Endothelial cell of umbilical vein (primary cell): ENCODE results near the gene CHST15. TPM values are rescaled to one million over a fixed set of nuclear protein-coding genes. Genes with fewer than 3 reads are reported as not detected.

Source experiments
- Bru-seq: library from RNA; stranded (reverse); fragments of 400-500 nt; gene quantifications from one replicate; lab custom pipeline; 2021; lab: Mats Ljungman, UMichigan
- BruChase-seq, 2 experiments: library from RNA; stranded (reverse); fragments of 400-500 nt; gene quantifications; one replicate each; lab custom pipeline; 2021; lab: Mats Ljungman, UMichigan
- BruUV-seq: library from RNA; stranded (reverse); fragments of 400-500 nt; replicated peaks from 2 replicates; lab custom pipeline; 2021; lab: Mats Ljungman, UMichigan
- CTCF ChIA-PET: fragments of 300-600, 350-600 bp; sonication (Branson Sonifier 250); formaldehyde crosslinking; loops from one replicate; lab custom pipeline; 2021; ENCODE audit warnings: antibody characterized with exemption, inconsistent platforms; lab: Charles Lee
- POLR2A ChIA-PET: fragments of 300-600, 350-600 bp; sonication (Branson Sonifier 250); formaldehyde crosslinking; loops from one replicate; lab custom pipeline; 2021; ENCODE audit warnings: antibody characterized with exemption, inconsistent platforms; lab: Charles Lee
- DNase-seq: peaks from one replicate; pipeline ENCODE4 v3.0.0-alpha.2; 2011; ENCODE audit warnings: low read depth, low spot score
- FAIRE-seq: peaks from 2 replicates; lab custom pipeline; 2011; peaks lifted over from hg19 to GRCh38; lab: Jason Lieb, UNC
- H2AFZ ChIP-seq: 2 replicates; pipeline ENCODE4 v1.6.0; 2012; ENCODE audit warnings: low read depth, low read length, control low read depth, inconsistent platforms
- H3K27ac ChIP-seq: 2 replicates; pipeline ENCODE4 v1.5.1; 2011; ENCODE audit warnings: low read depth, mild to moderate bottlenecking, control low read depth, low read length, moderate library complexity; ENCODE audit not compliant: insufficient read depth
- H3K27me3 ChIP-seq, 2 experiments: 2 replicates each; pipeline versions ENCODE4 v1.6.0 to v1.6.1; 2011; ENCODE audit warnings: low read length in 2 of 2, mixed read lengths in 1 of 2; ENCODE audit not compliant: control insufficient read depth in 2 of 2, insufficient read depth in 2 of 2
- H3K36me3 ChIP-seq, 2 experiments: 2 replicates in 1 of 2; 3 replicates in 1 of 2; pipeline ENCODE4 v1.5.1; 2011; ENCODE audit warnings: low read length in 2 of 2, mild to moderate bottlenecking in 1 of 2, moderate library complexity in 1 of 2; ENCODE audit not compliant: control insufficient read depth in 2 of 2, insufficient read depth in 2 of 2; ENCODE audit errors: extremely low read depth in 1 of 2
- H3K4me1 ChIP-seq: 3 replicates; pipeline ENCODE4 v1.5.1; 2011; ENCODE audit warnings: mild to moderate bottlenecking, low read length; ENCODE audit not compliant: control insufficient read depth, insufficient read depth; ENCODE audit errors: extremely low read depth
- H3K4me2 ChIP-seq: 2 replicates; pipeline ENCODE4 v1.6.1; 2011; ENCODE audit warnings: low read length, control low read depth, mixed read lengths; ENCODE audit not compliant: insufficient read depth
- H3K4me3 ChIP-seq, 3 experiments: fragments of 200-600 bp in 1 of 3; sonication (generic), shearing (Covaris generic) in 1 of 3; replicated peaks in 1 of 3; 2 replicates each; pipeline ENCODE4 v1.5.1; 2011 to 2016; ENCODE audit warnings: control low read depth in 3 of 3, low read length in 3 of 3, mild to moderate bottlenecking in 2 of 3, inconsistent platforms in 1 of 3, low read depth in 1 of 3, moderate library complexity in 1 of 3; ENCODE audit not compliant: insufficient read depth in 1 of 3
- H3K79me2 ChIP-seq: 2 replicates; pipeline ENCODE4 v1.6.0; 2012; ENCODE audit warnings: low read length, inconsistent platforms; ENCODE audit not compliant: control insufficient read depth, insufficient read depth
- H3K9ac ChIP-seq: replicated peaks from 2 replicates; pipeline ENCODE3; 2011; ENCODE audit warnings: low read length, control low read depth; ENCODE audit not compliant: insufficient read depth; ENCODE audit errors: extremely low read depth
- H3K9me1 ChIP-seq: replicated peaks from 3 replicates; pipeline ENCODE4 v1.6.0; 2011; ENCODE audit warnings: mild to moderate bottlenecking, low read length; ENCODE audit not compliant: control insufficient read depth, insufficient read depth; ENCODE audit errors: extremely low read depth
- H3K9me3 ChIP-seq: replicated peaks from 2 replicates; pipeline ENCODE4 v1.5.1; 2012; ENCODE audit warnings: low read length, inconsistent platforms; ENCODE audit not compliant: control insufficient read depth, insufficient read depth
- H4K20me1 ChIP-seq: replicated peaks from 2 replicates; pipeline ENCODE3; 2011; ENCODE audit warnings: mild to moderate bottlenecking, low read length; ENCODE audit not compliant: control insufficient read depth, insufficient read depth; ENCODE audit errors: extremely low read depth
- CTCF ChIP-seq, 2 donors: IDR thresholded peaks; 1 replicate in 1 of 2; 2 replicates in 1 of 2; pipeline ENCODE4 v1.5.1; 2011; ENCODE audit warnings: low read length in 2 of 2, mild to moderate bottlenecking in 2 of 2, moderate library complexity in 2 of 2, control low read depth in 1 of 2, inconsistent platforms in 1 of 2, low read depth in 1 of 2; ENCODE audit not compliant: insufficient read depth in 1 of 2; ENCODE audit errors: extremely low read depth in 1 of 2
- EZH2 ChIP-seq: IDR thresholded peaks from 2 replicates; pipeline ENCODE4 v1.6.1; 2012; ENCODE audit warnings: borderline replicate concordance, low read depth, mild to moderate bottlenecking, moderate library complexity, low read length, inconsistent platforms; ENCODE audit not compliant: severe bottlenecking
- FOS ChIP-seq: IDR thresholded peaks from 2 replicates; pipeline ENCODE4 v1.6.1; 2011; ENCODE audit warnings: mild to moderate bottlenecking, low read length, moderate library complexity, borderline replicate concordance; ENCODE audit not compliant: insufficient read depth
- GATA2 ChIP-seq: IDR thresholded peaks from 2 replicates; pipeline ENCODE4 v1.7.0; 2011; ENCODE audit warnings: low read depth, mild to moderate bottlenecking, moderate library complexity, mixed read lengths, low read length; ENCODE audit not compliant: insufficient read length, insufficient read depth
- MAX ChIP-seq: IDR thresholded peaks from 2 replicates; pipeline ENCODE4 v1.6.1; 2011; ENCODE audit not compliant: insufficient read depth, insufficient read length
- POLR2AphosphoS5 ChIP-seq: IDR thresholded peaks from 2 replicates; pipeline ENCODE4 v1.6.1; 2012; ENCODE audit warnings: low read depth, mild to moderate bottlenecking, control low read depth, low read length, moderate library complexity; ENCODE audit not compliant: insufficient read depth
- dilution Hi-C: fragments of 300-500 bp; cut with MboI; formaldehyde crosslinking; loops from one replicate; pipeline ENCODE4 v1.15.0; 2019; ENCODE audit warnings: low sequenced_read_pairs; ENCODE audit not compliant: extremely low pct_ligation_motif_present
- intact Hi-C: fragments of 100-400 bp; cut with micrococcal nuclease; formaldehyde crosslinking; loops from one replicate; pipeline ENCODE4 v1.10.0; 2022
- long read RNA-seq: library from polyadenylated mRNA; stranded (forward); transcript quantifications from one replicate; pipeline ENCODE4 v2.0.0, GENCODE V29; 2021
- polyA minus RNA-seq, 3 experiments: library from RNA; depleted of rRNA, polyadenylated mRNA; stranded (reverse); fragments of >200 nt; gene quantifications; 1 replicate in 1 of 3; 2 replicates in 2 of 3; pipeline ENCODE4 v1.2.3, GENCODE V29; 2011
- polyA plus RNA-seq, 4 experiments: library from polyadenylated mRNA; depleted of rRNA in 3 of 4; stranded (reverse) in 3 of 4; unstranded in 1 of 4; fragments of >200 nt; gene quantifications; 2 replicates each; pipeline versions ENCODE4 v1.2.1 to v1.2.3, GENCODE V29; 2011 to 2012; ENCODE audit warnings: missing spikeins in 1 of 4
- total RNA-seq: library from RNA; stranded (reverse); gene quantifications from 2 replicates; pipeline ENCODE4 v1.2.3, GENCODE V29; 2021

The CHST15 gene
- total RNA-seq (23.1 and 29.2 TPM in 2 replicates), polyA plus RNA-seq (21.8 and 23.1 TPM in 2 replicates), polyA minus RNA-seq (41.4 and 50.1 TPM in 2 replicates), Bru-seq, nascent RNA (percentile 68 among the genes with signal in this experiment), BruChase-seq, experiment 1, labeled RNA remaining after a 6-hour chase (percentile 69 among the genes with signal in this experiment), BruChase-seq, experiment 2, labeled RNA remaining after a 2-hour chase (percentile 72 among the genes with signal in this experiment)
- polyA plus RNA-seq (2011; cell fraction: cytosol; rRNA removed) = 14.3 and 15.2 TPM in 2 replicates
- polyA plus RNA-seq (2011; cell fraction: nucleus; rRNA removed) = 29.3 and 31.5 TPM in 2 replicates
- polyA plus RNA-seq (2012) = 3.8 and 6.1 TPM in 2 replicates
- 4.9 TPM for polyA minus RNA-seq (2011; cell fraction: cytosol; rRNA and poly(A)+ RNA removed)
- polyA minus RNA-seq (2011; cell fraction: nucleus; rRNA and poly(A)+ RNA removed) = 25.5 and 33.0 TPM in 2 replicates
- long read RNA-seq, full-length matches to known transcripts = 15 of 42 reads
- long read RNA-seq, partial matches to known transcripts = 16 of 42 reads
- long read RNA-seq, other reads (novel, unspliced or antisense) = 11 of 42 reads

DNA sequence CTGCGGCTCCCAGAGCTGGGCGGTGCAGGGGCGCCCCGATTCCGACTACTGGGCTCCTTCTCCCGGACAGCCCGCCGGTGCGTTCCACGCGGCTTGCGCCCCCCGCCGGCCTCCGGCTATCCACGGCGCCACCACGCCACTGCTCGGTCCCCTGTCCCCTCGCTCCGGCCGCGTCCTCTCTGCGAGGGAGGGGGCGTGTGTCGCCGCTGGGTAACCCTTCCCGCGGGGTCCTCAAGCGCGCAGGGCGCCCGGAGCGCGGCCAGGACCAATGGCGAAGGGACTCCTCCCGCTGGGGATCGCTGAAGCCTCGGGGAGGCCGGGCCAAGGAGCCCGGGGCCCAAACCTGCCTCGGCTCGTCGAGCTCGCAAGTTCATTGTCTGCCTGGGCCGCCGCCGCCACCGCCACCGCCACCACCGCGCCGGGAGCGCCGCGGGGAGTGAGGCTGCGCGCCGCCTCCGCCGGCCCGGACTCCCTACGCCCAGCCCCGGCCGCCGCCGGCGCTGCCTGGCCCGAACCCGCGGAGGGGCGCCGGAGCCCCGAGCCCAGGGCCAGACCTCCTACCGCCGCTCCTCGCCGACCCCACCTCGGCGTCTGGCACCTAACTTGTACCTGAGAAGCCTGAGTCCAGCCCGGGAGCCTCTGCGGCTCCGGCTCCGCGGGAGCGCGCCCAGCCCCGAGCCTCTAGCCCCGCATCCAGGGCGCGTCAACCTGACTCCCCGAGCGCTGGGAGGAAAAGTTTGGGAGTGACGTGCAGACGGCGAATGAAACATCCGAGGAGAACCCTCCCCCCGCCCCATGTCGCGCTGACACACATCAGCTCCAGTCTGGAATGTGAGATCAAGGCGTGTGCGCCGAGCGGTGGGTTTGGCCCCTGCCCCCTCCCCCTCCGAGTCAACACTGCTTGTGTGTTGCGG, at the start of gene CHST15:
CHST15 (minus strand) TSS at position 739 of the 914 bp plus-strand sequence. CDS start 47,386 bp downstream, outside the sequence.
- no peaks in the 10 kb centered on the region for H3K79me2 ChIP-seq
- BruUV-seq = no TSS peak
- H3K9me1 ChIP-seq = no peaks in the 10 kb centered on the region
- TF ChIP-seq GATA2 (no peak), CTCF (IDR thresholded peaks at IDR 0.05; ENCODE audit: extremely low read depth in 1 of 2, insufficient read depth in 1 of 2, low read depth in 1 of 2, low read length in 2 of 2) (peak in 1 of 2 donors; percentile 29), EZH2 (peak; percentile 61), POLR2AphosphoS5 (no peak), MAX (no peak), FOS (no peak)
- peak within 1 kb of the TSS; percentile 46 for H3K9ac ChIP-seq
- peaks cover 4 to 47% of the 10 kb centered on the region in 2 experiments for H3K27me3 ChIP-seq
- H3K9me3 ChIP-seq = no peaks in the 10 kb centered on the region
- FAIRE-seq = no peak
- ChIA-PET POLR2A (no interaction called here), CTCF (interaction anchor here (0.6 to 3.8 kb wide), 9 partner anchors 11 to 295 kb away, joined by 3 to 26 read pairs (median 4); no protein-coding TSS in a partner anchor)
- peak within 1 kb of the TSS; percentile 29 for H2AFZ ChIP-seq
- H3K4me3 ChIP-seq = peak within 1 kb of the TSS; percentile 21 to 75 (median 25)
- no peak within 1 kb of the TSS for H3K27ac ChIP-seq
- no peaks in the 10 kb centered on the region for H4K20me1 ChIP-seq
- peak within 1 kb of the TSS; percentile 82 for H3K4me2 ChIP-seq
- H3K4me1 ChIP-seq = peaks cover 6% of the 10 kb centered on the region
- intact Hi-C loops = loop anchor here (1.0 kb wide), 4 partner anchors 27 to 296 kb away; no protein-coding TSS in a partner anchor
- peak; percentile 63 for DNase-seq
- dilution Hi-C loops = no loop called here
- no peaks in the 10 kb centered on the region for H3K36me3 ChIP-seq
